Vagina (tissue), 2 donors: ENCODE data around the gene DDIT3. TPM values are rescaled to one million over a fixed set of nuclear protein-coding genes. Genes with fewer than 3 reads are reported as not detected.

ENCODE experiments used
- DNase-seq, 2 donors: peaks; one replicate each; pipeline ENCODE4 v3.0.0-alpha.2; 2017; ENCODE audit errors: extremely low spot score in 2 of 2
- H3K27ac ChIP-seq: fragments of 200-600 bp; sonication (generic); one replicate; pipeline ENCODE4 v1.5.1; 2019
- H3K27me3 ChIP-seq: fragments of 200-600 bp; sonication (generic); one replicate; pipeline ENCODE4 v1.5.1; 2019
- H3K36me3 ChIP-seq, 2 donors: fragments of 200-600 bp; sonication (generic); one replicate each; pipeline ENCODE4 v1.5.1; 2017 to 2019
- H3K4me1 ChIP-seq: fragments of 200-600 bp; sonication (generic); one replicate; pipeline ENCODE4 v1.5.1; 2019
- H3K4me3 ChIP-seq, 2 donors: fragments of 200-600 bp; sonication (generic); 1 replicate in 1 of 2; 2 replicates in 1 of 2; pipeline ENCODE4 v1.5.1; 2016 to 2019
- H3K9me3 ChIP-seq: fragments of 200-600 bp; sonication (generic); one replicate; pipeline ENCODE4 v1.5.1; 2019
- CTCF ChIP-seq, 3 experiments: fragments of 450-650 bp in 2 of 3; fragments of 200-600 bp in 1 of 3; sonication (generic) in 1 of 3; IDR thresholded peaks; one replicate each; pipeline ENCODE4 v1.5.1; 2017 to 2019; ENCODE audit warnings: antibody characterized with exemption in 3 of 3, mild to moderate bottlenecking in 2 of 3, moderate library complexity in 2 of 3
- POLR2A ChIP-seq, 2 donors: fragments of 450-650 bp; IDR thresholded peaks; one replicate each; pipeline ENCODE4 v1.6.1; 2017; ENCODE audit warnings: antibody characterized with exemption in 2 of 2, mild to moderate bottlenecking in 2 of 2, moderate library complexity in 2 of 2
- POLR2AphosphoS5 ChIP-seq, 2 donors: sonication (generic); formaldehyde crosslinking; IDR thresholded peaks; one replicate each; pipeline ENCODE4 v1.9.0; 2017; ENCODE audit warnings: antibody characterized with exemption in 2 of 2, mild to moderate bottlenecking in 2 of 2, low read depth in 1 of 2; ENCODE audit not compliant: insufficient read depth in 1 of 2
- intact Hi-C: fragments of 100-400 bp; cut with DNase I; formaldehyde crosslinking; loops from one replicate; pipeline ENCODE4 v1.15.1; 2023
- total RNA-seq: library from RNA; depleted of rRNA; stranded (reverse); fragments of >200 nt; gene quantifications from one replicate; pipeline ENCODE4 v1.2.3, GENCODE V29; 2016

Gene DDIT3
- total RNA-seq, 1 donor from 2014 or later, result 25.0 TPM

GRCh38 chr12:57476162-57476992 is 43.9 kb downstream of the DDIT3 start:
- Histone ChIP-seq H3K4me1 (peaks cover 18% of the 10 kb centered on the region), H3K27me3 (peaks cover 12% of the 10 kb centered on the region), H3K9me3 (no peaks in the 10 kb centered on the region), H3K4me3 (peak overlapping the region; percentile 34), H3K27ac (peak overlapping the region; percentile 27), H3K36me3 (no peaks in the 10 kb centered on the region)
- intact Hi-C loops, result no loop called here
- no peak for TF ChIP-seq POLR2AphosphoS5 (IDR thresholded peaks at IDR 0.05; ENCODE audit: insufficient read depth in 1 of 2, low read depth in 1 of 2)
- DNase-seq, result no peak

GRCh38 chr12:57475271-57476161 is 44.8 kb downstream of the DDIT3 start:
- Histone ChIP-seq H3K27me3 (peaks cover 12% of the 10 kb centered on the region), H3K36me3 (no peaks in the 10 kb centered on the region), H3K27ac (no peak overlapping the region), H3K9me3 (no peaks in the 10 kb centered on the region), H3K4me1 (peaks cover 18% of the 10 kb centered on the region), H3K4me3 (peak overlapping the region; percentile 34)
- intact Hi-C loops, result no loop called here
- TF ChIP-seq POLR2AphosphoS5 (IDR thresholded peaks at IDR 0.05; ENCODE audit: insufficient read depth in 1 of 2, low read depth in 1 of 2) (no peak), POLR2A (IDR thresholded peaks at IDR 0.05) (no peak), CTCF (IDR thresholded peaks at IDR 0.05) (no peak)
- no peak for DNase-seq

GRCh38 chr12:57474862-57475261 is 45.5 kb downstream of the DDIT3 start:
- H3K4me3 ChIP-seq, result peak overlapping the region in 1 of 2 donors; percentile 34
- no peaks in the 10 kb centered on the region for H3K36me3 ChIP-seq
- no peak for DNase-seq
- H3K4me1 ChIP-seq, result peaks cover 18% of the 10 kb centered on the region
- TF ChIP-seq POLR2A (IDR thresholded peaks at IDR 0.05) (no peak), CTCF (IDR thresholded peaks at IDR 0.05) (no peak), POLR2AphosphoS5 (IDR thresholded peaks at IDR 0.05; ENCODE audit: insufficient read depth in 1 of 2, low read depth in 1 of 2) (no peak)
- H3K27ac ChIP-seq, result no peak overlapping the region
- intact Hi-C loops, result no loop called here
- no peaks in the 10 kb centered on the region for H3K9me3 ChIP-seq
- H3K27me3 ChIP-seq, result peaks cover 12% of the 10 kb centered on the region

GRCh38 chr12:57474430-57474829 is 45.9 kb downstream of the DDIT3 start:
- no peak for DNase-seq
- Histone ChIP-seq H3K27me3 (peaks cover 12% of the 10 kb centered on the region), H3K9me3 (no peaks in the 10 kb centered on the region), H3K4me1 (peaks cover 18% of the 10 kb centered on the region), H3K27ac (no peak overlapping the region), H3K36me3 (no peaks in the 10 kb centered on the region), H3K4me3 (no peak overlapping the region)
- TF ChIP-seq CTCF (IDR thresholded peaks at IDR 0.05), result no peak
- TF ChIP-seq POLR2A (IDR thresholded peaks at IDR 0.05), result no peak
- no peak for TF ChIP-seq POLR2AphosphoS5 (IDR thresholded peaks at IDR 0.05; ENCODE audit: insufficient read depth in 1 of 2, low read depth in 1 of 2)
- intact Hi-C loops, result no loop called here

- intact Hi-C loops, result no loop called here
- peaks cover 18% of the 10 kb centered on the region for H3K4me1 ChIP-seq
- peaks cover 12% of the 10 kb centered on the region for H3K27me3 ChIP-seq
- no peak for DNase-seq
- H3K9me3 ChIP-seq, result no peaks in the 10 kb centered on the region
- TF ChIP-seq POLR2A (IDR thresholded peaks at IDR 0.05), result no peak
- TF ChIP-seq POLR2AphosphoS5 (IDR thresholded peaks at IDR 0.05; ENCODE audit: insufficient read depth in 1 of 2, low read depth in 1 of 2), result no peak
- H3K27ac ChIP-seq, result no peak overlapping the region
- H3K4me3 ChIP-seq, result no peak overlapping the region
- H3K36me3 ChIP-seq, result no peaks in the 10 kb centered on the region
Measured at GRCh38 chr12:57473886-57474285, 46.4 kb downstream of the DDIT3 start.
